Activated CD8-positive, alpha-beta T cell treated with anti-CD3 and anti-CD28 coated beads for 36 hours (primary cell): ENCODE measurements around the gene UFC1. TPM values are rescaled to one million over a fixed set of nuclear protein-coding genes. Genes with fewer than 3 reads are reported as not detected.

Experiments used
- ATAC-seq: fragments of 200-7000 bp; cut with Tn5 transposase; one replicate; pipeline ENCODE4 v1.10.0; 2021; ENCODE audit warnings: mild to moderate bottlenecking, moderate library complexity
- CTCF ChIA-PET: fragments of 350-600 bp; sonication (Branson Sonifier 250); formaldehyde crosslinking; loops from one replicate; lab custom pipeline; 2021; ENCODE audit warnings: antibody characterized with exemption; lab: Charles Lee
- POLR2A ChIA-PET: fragments of 350-600 bp; sonication (Branson Sonifier 250); formaldehyde crosslinking; loops from one replicate; lab custom pipeline; 2021; ENCODE audit warnings: antibody characterized with exemption; lab: Charles Lee
- DNase-seq: peaks from one replicate; pipeline ENCODE4 v3.0.0-alpha.2; 2020
- H3K27ac Mint-ChIP-seq: one replicate; pipeline ENCODE4 v1.8.0; 2021; ENCODE audit warnings: mild to moderate bottlenecking, mixed read lengths
- H3K27me3 Mint-ChIP-seq: one replicate; pipeline ENCODE4 v1.8.0; 2021; ENCODE audit warnings: mixed read lengths
- H3K36me3 Mint-ChIP-seq: one replicate; pipeline ENCODE4 v1.8.0; 2021; ENCODE audit warnings: low read depth, mixed read lengths
- H3K4me1 Mint-ChIP-seq: one replicate; pipeline ENCODE4 v1.8.0; 2021; ENCODE audit warnings: low read depth, mixed read lengths
- H3K4me3 Mint-ChIP-seq: one replicate; pipeline ENCODE4 v1.8.0; 2021; ENCODE audit warnings: mild to moderate bottlenecking, moderate library complexity, mixed read lengths
- H3K9me3 Mint-ChIP-seq: one replicate; pipeline ENCODE4 v1.8.0; 2021; ENCODE audit warnings: mixed read lengths
- intact Hi-C: fragments of 100-400 bp; cut with micrococcal nuclease; formaldehyde crosslinking; loops from one replicate; pipeline ENCODE4 v1.10.0; 2022
- total RNA-seq, 2 experiments: library from RNA; stranded (reverse); gene quantifications; one replicate each; pipeline ENCODE4 v1.2.3, GENCODE V29; 2021
- TF ChIP-seq, protein P1 (sequence below): fragments of 200-600 bp; IDR thresholded peaks from one replicate; pipeline ENCODE4 v1.8.0; 2022; ENCODE audit warnings: antibody characterized with exemption, mild to moderate bottlenecking

Gene UFC1
- total RNA-seq, 2 experiments from 2014 or later: 81.2 to 84.1 TPM

DNA sequence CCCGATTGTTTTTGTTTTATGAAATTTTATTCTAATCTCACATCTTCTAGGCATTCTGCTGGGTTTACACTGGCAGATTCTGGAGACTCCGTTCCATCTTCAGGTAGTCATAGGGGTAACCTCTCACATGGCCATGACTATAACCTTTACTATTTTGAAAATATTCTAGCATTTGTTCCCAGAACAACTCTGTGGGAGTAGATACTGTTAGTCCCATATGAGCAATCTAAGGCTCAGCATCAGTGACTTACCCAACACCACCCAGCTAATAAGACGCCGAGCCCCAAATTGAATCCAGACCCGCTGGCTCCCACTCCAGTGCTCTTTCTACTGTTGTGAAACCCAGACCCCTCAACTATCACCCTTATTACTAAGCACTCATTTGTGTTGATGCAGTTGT is 35.3 kb downstream of the UFC1 start:
- ATAC-seq (no peak), DNase-seq (no peak)
- TF ChIP-seq, protein P1, sequence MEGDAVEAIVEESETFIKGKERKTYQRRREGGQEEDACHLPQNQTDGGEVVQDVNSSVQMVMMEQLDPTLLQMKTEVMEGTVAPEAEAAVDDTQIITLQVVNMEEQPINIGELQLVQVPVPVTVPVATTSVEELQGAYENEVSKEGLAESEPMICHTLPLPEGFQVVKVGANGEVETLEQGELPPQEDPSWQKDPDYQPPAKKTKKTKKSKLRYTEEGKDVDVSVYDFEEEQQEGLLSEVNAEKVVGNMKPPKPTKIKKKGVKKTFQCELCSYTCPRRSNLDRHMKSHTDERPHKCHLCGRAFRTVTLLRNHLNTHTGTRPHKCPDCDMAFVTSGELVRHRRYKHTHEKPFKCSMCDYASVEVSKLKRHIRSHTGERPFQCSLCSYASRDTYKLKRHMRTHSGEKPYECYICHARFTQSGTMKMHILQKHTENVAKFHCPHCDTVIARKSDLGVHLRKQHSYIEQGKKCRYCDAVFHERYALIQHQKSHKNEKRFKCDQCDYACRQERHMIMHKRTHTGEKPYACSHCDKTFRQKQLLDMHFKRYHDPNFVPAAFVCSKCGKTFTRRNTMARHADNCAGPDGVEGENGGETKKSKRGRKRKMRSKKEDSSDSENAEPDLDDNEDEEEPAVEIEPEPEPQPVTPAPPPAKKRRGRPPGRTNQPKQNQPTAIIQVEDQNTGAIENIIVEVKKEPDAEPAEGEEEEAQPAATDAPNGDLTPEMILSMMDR: no peak
- H3K27me3 Mint-ChIP-seq: no peaks in the 10 kb centered on the region
- no peak overlapping the region for H3K27ac Mint-ChIP-seq
- CTCF ChIA-PET: interaction anchor here (0.9 to 1.2 kb wide), 2 partner anchors 10 to 194 kb away, joined by 3 read pairs; no protein-coding TSS in a partner anchor
- H3K4me1 Mint-ChIP-seq: peaks cover 47% of the 10 kb centered on the region
- no peaks in the 10 kb centered on the region for H3K36me3 Mint-ChIP-seq
- no peak overlapping the region for H3K4me3 Mint-ChIP-seq
- intact Hi-C loops: no loop called here
- POLR2A ChIA-PET: no interaction called here
- H3K9me3 Mint-ChIP-seq: no peaks in the 10 kb centered on the region

DNA sequence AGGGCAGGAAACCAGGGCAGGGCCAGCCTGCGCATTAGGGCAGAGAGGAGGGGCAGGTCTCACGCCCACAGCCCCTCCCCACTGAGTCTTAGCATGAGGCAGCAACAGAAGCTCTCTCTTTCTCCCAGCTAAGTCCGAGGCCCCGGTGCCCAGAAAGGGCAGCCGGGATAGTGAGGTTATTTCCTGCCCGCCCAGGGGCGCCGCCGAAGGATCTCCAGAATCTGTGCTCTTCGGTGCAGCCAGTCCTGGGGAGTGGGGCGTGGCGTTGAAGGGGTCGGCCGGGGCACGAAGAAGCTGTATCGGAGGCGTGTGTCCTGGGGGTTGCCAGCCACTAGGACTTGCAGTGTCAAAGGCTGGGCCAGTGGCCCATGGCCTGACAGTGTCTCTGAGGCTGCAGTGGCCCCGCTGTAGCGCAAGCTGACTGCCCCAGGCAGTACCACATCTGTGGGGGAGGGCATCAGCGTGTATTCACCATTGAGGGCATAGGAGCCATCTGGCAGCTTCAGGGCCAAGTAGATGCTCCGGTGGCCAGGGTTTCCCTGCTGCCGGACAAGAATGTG is 37.3 kb downstream of the UFC1 start:
- TF ChIP-seq, protein P1: no peak
- Mint-ChIP-seq H3K4me1 (peaks cover 39% of the 10 kb centered on the region), H3K27ac (no peak overlapping the region), H3K4me3 (no peak overlapping the region), H3K9me3 (no peaks in the 10 kb centered on the region), H3K27me3 (no peaks in the 10 kb centered on the region), H3K36me3 (no peaks in the 10 kb centered on the region)
- no peak for DNase-seq
- CTCF ChIA-PET: interaction anchor here (1.0 to 5.2 kb wide), 14 partner anchors 8 to 197 kb away, joined by 3 to 76 read pairs (median 16); partner anchors contain the start of genes APOA2, FCER1G, NDUFS2 and NIT1
- POLR2A ChIA-PET: interaction anchor here (0.9 to 4.0 kb wide), 5 partner anchors 8 to 34 kb away, joined by 4 to 29 read pairs (median 7); partner anchors contain the start of genes B4GALT3 and NDUFS2
- no peak for ATAC-seq
- intact Hi-C loops: loop anchor here (10.0 kb wide), 1 partner anchor 114 kb away; the partner anchor contains the start of gene MPZ

DNA sequence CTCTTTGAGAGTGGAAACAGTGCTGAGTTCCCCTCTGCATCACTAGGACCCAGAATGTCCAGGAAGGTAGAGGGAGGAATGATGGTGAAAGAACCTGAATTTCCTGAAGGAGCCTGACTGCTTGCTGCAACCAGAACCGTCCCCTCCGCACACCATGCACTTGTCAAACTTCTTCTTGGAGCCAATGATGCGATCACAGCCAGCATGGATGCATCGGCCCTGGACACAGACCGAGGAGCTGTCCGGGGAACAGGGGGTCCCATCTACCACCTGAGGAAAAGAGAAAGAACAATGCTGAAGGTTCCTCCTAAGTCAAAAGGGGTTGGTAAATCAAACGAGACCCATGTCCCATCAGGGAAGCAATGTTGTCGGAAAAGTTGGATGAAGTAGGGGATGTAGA is 38.2 kb downstream of the UFC1 start:
- Mint-ChIP-seq H3K4me3 (no peak overlapping the region), H3K27ac (no peak overlapping the region), H3K36me3 (no peaks in the 10 kb centered on the region), H3K9me3 (no peaks in the 10 kb centered on the region), H3K27me3 (no peaks in the 10 kb centered on the region), H3K4me1 (peaks cover 31% of the 10 kb centered on the region)
- DNase-seq: no peak
- TF ChIP-seq, protein P1: no peak
- ATAC-seq: no peak
- intact Hi-C loops: loop anchor here (10.0 kb wide), 1 partner anchor 113 kb away; the partner anchor contains the start of gene MPZ
- ChIA-PET CTCF (interaction anchor here (0.6 to 5.2 kb wide), 23 partner anchors 10 to 196 kb away, joined by 3 to 76 read pairs (median 5); partner anchors contain the start of genes APOA2, FCER1G, NDUFS2 and NIT1), POLR2A (interaction anchor here (0.6 to 4.0 kb wide), 8 partner anchors 9 to 46 kb away, joined by 3 to 29 read pairs (median 5); partner anchors contain the start of genes B4GALT3, NDUFS2 and NR1I3)

DNA sequence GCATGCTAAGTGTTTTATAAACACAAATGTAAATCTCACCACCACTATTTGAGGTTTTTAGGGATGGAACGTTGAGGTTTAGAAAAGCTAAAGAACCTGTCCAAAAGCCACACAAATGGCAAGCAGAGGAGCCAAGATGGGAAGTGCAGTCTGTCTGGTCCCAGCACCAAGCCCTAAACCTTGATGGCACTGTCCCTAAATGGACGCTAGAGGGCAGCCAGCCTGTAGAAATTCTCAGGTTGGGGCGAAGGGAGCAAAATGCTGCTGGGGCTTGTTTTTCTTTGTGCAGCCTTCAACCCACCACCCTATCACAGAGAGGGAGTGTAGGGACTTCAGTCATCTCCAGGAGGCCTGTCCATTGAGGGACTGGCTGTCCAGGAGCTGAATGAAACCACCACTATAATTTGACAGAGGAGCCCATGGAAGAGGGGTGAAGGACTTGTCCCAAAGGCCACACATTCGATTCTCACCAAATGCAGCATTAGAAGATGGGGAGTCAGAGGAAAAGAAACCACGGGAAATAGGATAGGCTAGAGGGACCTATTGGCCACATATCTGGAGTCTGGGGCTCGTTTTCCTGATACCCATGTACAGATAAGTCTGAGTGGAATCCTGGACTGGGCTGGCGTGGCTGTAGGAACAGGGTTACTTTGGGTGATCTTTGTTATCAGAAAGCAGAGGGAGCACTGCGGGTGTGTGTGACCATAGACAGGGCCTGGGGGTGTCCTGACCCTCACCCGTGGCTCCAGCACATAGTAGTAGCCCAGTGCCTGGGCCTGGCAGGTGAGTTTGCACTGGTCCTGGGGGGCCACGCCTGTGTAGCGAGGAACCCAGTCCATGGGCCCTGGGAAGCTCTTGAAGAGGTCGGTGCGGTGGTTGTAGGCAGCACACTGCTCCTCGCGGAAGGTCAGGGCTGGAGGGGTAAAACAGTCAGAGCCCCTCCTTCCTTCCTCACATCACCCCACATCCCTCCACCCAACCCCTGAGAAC is 39.0 kb downstream of the UFC1 start:
- TF ChIP-seq, protein P1: peak; percentile 92
- POLR2A ChIA-PET: interaction anchor here (0.6 to 4.0 kb wide), 7 partner anchors 9 to 45 kb away, joined by 3 to 29 read pairs (median 3); partner anchors contain the start of genes B4GALT3, NDUFS2 and NR1I3
- intact Hi-C loops: loop anchor here (10.0 kb wide), 1 partner anchor 112 kb away; the partner anchor contains the start of gene MPZ
- peak overlapping the region; percentile 78 for H3K27ac Mint-ChIP-seq
- H3K36me3 Mint-ChIP-seq: no peaks in the 10 kb centered on the region
- DNase-seq (peak; percentile 81), ATAC-seq (peak; percentile 95)
- CTCF ChIA-PET: interaction anchor here (0.6 to 5.2 kb wide), 23 partner anchors 10 to 196 kb away, joined by 3 to 76 read pairs (median 5); partner anchors contain the start of genes APOA2, FCER1G, NDUFS2 and NIT1
- H3K4me3 Mint-ChIP-seq: no peak overlapping the region
- no peaks in the 10 kb centered on the region for H3K27me3 Mint-ChIP-seq
- no peaks in the 10 kb centered on the region for H3K9me3 Mint-ChIP-seq
- H3K4me1 Mint-ChIP-seq: peaks cover 23% of the 10 kb centered on the region
